MCF 10A (cell line): Measurements from ENCODE around the gene GAN. TPM values are rescaled to one million over a fixed set of nuclear protein-coding genes. Genes with fewer than 3 reads are reported as not detected.

Experiments used
- BruUV-seq: library from RNA; stranded (reverse); fragments of 400-500 nt; replicated peaks from 2 replicates; lab custom pipeline; 2021; lab: Mats Ljungman, UMichigan
- CTCF ChIA-PET: fragments of 300-600 bp; sonication (Branson Sonifier 250); formaldehyde crosslinking; extraction: SDS; loops from one replicate; lab custom pipeline; 2021; ENCODE audit warnings: antibody characterized with exemption, inconsistent platforms; lab: Yijun Ruan, JAX
- POLR2A ChIA-PET: fragments of 300-600, 350-650 bp; sonication (Branson Sonifier 250); formaldehyde crosslinking; extraction: SDS; loops from one replicate; lab custom pipeline; 2020; ENCODE audit warnings: antibody characterized with exemption, inconsistent platforms; lab: Yijun Ruan, JAX
- DNase-seq: peaks from one replicate; pipeline ENCODE4 v3.0.0-alpha.2; 2018; ENCODE audit not compliant: unreplicated experiment
- H3K27ac Mint-ChIP-seq: one replicate; pipeline ENCODE4 v1.8.0; 2022; ENCODE audit warnings: mild to moderate bottlenecking, low read depth, mixed read lengths; ENCODE audit not compliant: unreplicated experiment
- H3K27me3 Mint-ChIP-seq: one replicate; pipeline ENCODE4 v1.8.0; 2022; ENCODE audit warnings: mixed read lengths; ENCODE audit not compliant: insufficient read depth, unreplicated experiment
- H3K36me3 Mint-ChIP-seq: one replicate; pipeline ENCODE4 v1.8.0; 2022; ENCODE audit warnings: mild to moderate bottlenecking, moderate library complexity, mixed read lengths; ENCODE audit not compliant: insufficient read depth, unreplicated experiment
- H3K4me1 Mint-ChIP-seq: one replicate; pipeline ENCODE4 v1.8.0; 2022; ENCODE audit warnings: mixed read lengths; ENCODE audit not compliant: insufficient read depth, unreplicated experiment
- H3K4me3 Mint-ChIP-seq: one replicate; pipeline ENCODE4 v1.8.0; 2022; ENCODE audit warnings: mild to moderate bottlenecking, moderate library complexity, mixed read lengths; ENCODE audit not compliant: unreplicated experiment
- H3K9me3 Mint-ChIP-seq: one replicate; pipeline ENCODE4 v1.8.0; 2022; ENCODE audit warnings: mixed read lengths; ENCODE audit not compliant: unreplicated experiment
- CTCF ChIP-seq: fragments of 200-600 bp; IDR thresholded peaks from one replicate; pipeline ENCODE4 v1.8.0; 2022; ENCODE audit warnings: antibody characterized with exemption, mild to moderate bottlenecking; ENCODE audit not compliant: unreplicated experiment
- intact Hi-C: fragments of 100-400 bp; cut with micrococcal nuclease; formaldehyde crosslinking; loops from 2 replicates; pipeline ENCODE4 v1.14.1; 2022
- total RNA-seq: library from RNA; stranded (reverse); gene quantifications from 2 replicates; pipeline ENCODE4 v1.2.3, GENCODE V29; 2022

GAN gene
- total RNA-seq, 1 experiment from 2014 or later = 12.4 TPM

- no peak for TF ChIP-seq CTCF
- H3K36me3 Mint-ChIP-seq = peaks cover 61% of the 10 kb centered on the region
- intact Hi-C loops = no loop called here
- H3K27me3 Mint-ChIP-seq = no peaks in the 10 kb centered on the region
- BruUV-seq = no TSS peak
- H3K4me1 Mint-ChIP-seq = no peaks in the 10 kb centered on the region
- no peak overlapping the region for H3K4me3 Mint-ChIP-seq
- CTCF ChIA-PET = interaction anchor here (0.6 to 1.9 kb wide), 7 partner anchors 9 to 380 kb away, joined by 3 to 6 read pairs (median 4); no protein-coding TSS in a partner anchor
- H3K9me3 Mint-ChIP-seq = no peaks in the 10 kb centered on the region
- H3K27ac Mint-ChIP-seq = no peak overlapping the region
- DNase-seq = no peak
- POLR2A ChIA-PET = no interaction called here
These were observed 43.0 kb downstream of the GAN start for GRCh38 chr16:81357711-81358260.

- ChIA-PET POLR2A (no interaction called here), CTCF (interaction anchor here (0.6 to 1.9 kb wide), 7 partner anchors 9 to 374 kb away, joined by 3 to 6 read pairs (median 4); no protein-coding TSS in a partner anchor)
- no peak for DNase-seq
- H3K4me3 Mint-ChIP-seq = no peak overlapping the region
- TF ChIP-seq CTCF = no peak
- no peaks in the 10 kb centered on the region for H3K4me1 Mint-ChIP-seq
- BruUV-seq = no TSS peak
- H3K27ac Mint-ChIP-seq = no peak overlapping the region
- no peaks in the 10 kb centered on the region for H3K9me3 Mint-ChIP-seq
- no peaks in the 10 kb centered on the region for H3K27me3 Mint-ChIP-seq
- intact Hi-C loops = no loop called here
- peaks cover 68% of the 10 kb centered on the region for H3K36me3 Mint-ChIP-seq
These were observed 44.1 kb downstream of the GAN start for GRCh38 chr16:81358860-81359259.

GRCh38 chr16:81360135-81360534 lies 45.4 kb downstream of the GAN start:
- Mint-ChIP-seq H3K9me3 (no peaks in the 10 kb centered on the region), H3K27me3 (no peaks in the 10 kb centered on the region), H3K27ac (no peak overlapping the region), H3K4me3 (no peak overlapping the region), H3K36me3 (peaks cover 70% of the 10 kb centered on the region), H3K4me1 (no peaks in the 10 kb centered on the region)
- BruUV-seq = no TSS peak
- intact Hi-C loops = loop anchor here (10.0 kb wide), 2 partner anchors 155 to 515 kb away; no protein-coding TSS in a partner anchor
- no peak for DNase-seq
- ChIA-PET POLR2A (no interaction called here), CTCF (interaction anchor here (0.6 to 0.7 kb wide), 2 partner anchors 11 to 371 kb away, joined by 3 to 4 read pairs; no protein-coding TSS in a partner anchor)
- no peak for TF ChIP-seq CTCF

- CTCF ChIA-PET = interaction anchor here (0.6 to 2.6 kb wide), 33 partner anchors 9 to 511 kb away, joined by 3 to 16 read pairs (median 4); no protein-coding TSS in a partner anchor
- Mint-ChIP-seq H3K36me3 (peaks cover 78% of the 10 kb centered on the region), H3K9me3 (no peaks in the 10 kb centered on the region), H3K27ac (no peak overlapping the region), H3K4me3 (no peak overlapping the region), H3K27me3 (no peaks in the 10 kb centered on the region), H3K4me1 (no peaks in the 10 kb centered on the region)
- no peak for DNase-seq
- POLR2A ChIA-PET = interaction anchor here (1.4 kb wide), 1 partner anchor 51 kb away, joined by 3 read pairs; the partner anchor contains the start of gene GAN
- no TSS peak for BruUV-seq
- no peak for TF ChIP-seq CTCF
- intact Hi-C loops = loop anchor here (1.0 to 10.0 kb wide), 5 partner anchors 102 to 509 kb away; no protein-coding TSS in a partner anchor
These were observed 51.0 kb downstream of the GAN start for GRCh38 chr16:81365731-81366130.
